ENCODE data around the gene SPAG5.
"Not testable (repeated sequence)": the region's sequence is repeated elsewhere in the genome, so short reads cannot be mapped to it uniquely, and the experiment has no call there.

Gene SPAG5

GRCh38 chr17:28598799-28599310 lies at the start of gene SPAG5:
Gene SPAG5 (minus strand): TSS chr17:28599025. CDS start chr17:28598946, 79 bp downstream.
- DNase-seq, result peak; percentile 93 to 96

- peak; percentile 28 to 31 for DNase-seq
Observed at GRCh38 chr17:28646039-28646754, 47.4 kb upstream of the SPAG5 start.

- peak in 1 of 2 experiments; percentile 32 for DNase-seq
Observed at GRCh38 chr17:28645576-28645939, 46.7 kb upstream of the SPAG5 start.

- DNase-seq, result peak; percentile 95 to 97
Observed at GRCh38 chr17:28644787-28645575, 46.2 kb upstream of the SPAG5 start, which contains the start of gene BLTP2. Gene BLTP2 (minus strand): TSS chr17:28645158. CDS start chr17:28645056, 102 bp downstream.

GRCh38 chr17:28643983-28644786 lies 45.4 kb upstream of the SPAG5 start:
- peak; percentile 54 to 58 for DNase-seq

GRCh38 chr17:28641579-28641978 lies 42.8 kb upstream of the SPAG5 start:
- no peak for DNase-seq

DNA sequence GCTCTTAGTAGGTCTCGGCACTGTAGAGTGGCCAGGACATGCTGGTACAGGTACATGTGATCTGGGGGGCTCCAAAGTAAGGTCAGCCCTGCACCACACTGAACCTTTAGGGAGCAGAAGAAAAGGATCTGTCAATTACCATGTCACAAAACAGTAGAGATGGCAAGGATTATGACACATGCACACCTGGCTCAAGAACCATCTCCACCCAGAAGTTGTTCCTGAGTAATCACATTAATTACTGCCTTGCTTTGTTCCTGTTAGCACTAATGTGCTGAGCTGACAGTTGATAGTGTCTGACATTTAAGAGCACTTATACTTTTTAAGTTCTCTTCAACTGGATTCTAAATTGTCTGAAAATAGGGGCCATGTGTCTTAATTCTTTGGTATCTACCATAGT lies 36.7 kb upstream of the SPAG5 start:
- no peak for DNase-seq

DNA sequence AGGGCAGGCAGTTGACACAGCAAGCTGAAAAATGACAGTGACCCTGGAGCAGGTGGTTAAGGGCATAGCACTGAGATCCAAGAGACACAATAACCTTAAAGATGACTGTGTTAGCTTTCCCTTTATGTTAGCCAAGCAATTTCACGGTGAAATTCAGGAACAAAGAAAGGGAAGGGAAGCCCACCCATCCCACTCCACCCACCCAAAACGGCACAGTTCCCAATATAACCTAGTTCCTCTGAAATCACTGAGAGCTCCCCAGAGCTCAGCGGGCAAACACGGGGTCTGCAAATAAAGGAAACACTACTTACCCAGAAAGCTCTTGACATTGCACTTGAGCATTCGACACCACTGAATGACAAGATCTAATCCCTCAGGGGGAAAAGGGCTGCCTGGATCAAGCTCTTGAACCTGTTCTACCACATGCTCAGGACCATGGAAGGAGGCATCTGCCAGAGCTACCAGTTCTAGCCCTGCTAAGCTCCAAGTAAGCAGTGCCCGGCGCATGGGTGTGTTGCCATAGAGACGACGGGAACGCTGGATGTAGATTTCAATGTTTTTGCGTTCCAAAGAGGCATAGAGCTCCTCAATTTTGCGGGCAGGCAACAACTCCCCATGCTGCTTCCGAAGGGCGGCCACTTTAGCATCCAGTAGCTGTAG lies 35.5 kb upstream of the SPAG5 start:
- no peak for DNase-seq

DNA sequence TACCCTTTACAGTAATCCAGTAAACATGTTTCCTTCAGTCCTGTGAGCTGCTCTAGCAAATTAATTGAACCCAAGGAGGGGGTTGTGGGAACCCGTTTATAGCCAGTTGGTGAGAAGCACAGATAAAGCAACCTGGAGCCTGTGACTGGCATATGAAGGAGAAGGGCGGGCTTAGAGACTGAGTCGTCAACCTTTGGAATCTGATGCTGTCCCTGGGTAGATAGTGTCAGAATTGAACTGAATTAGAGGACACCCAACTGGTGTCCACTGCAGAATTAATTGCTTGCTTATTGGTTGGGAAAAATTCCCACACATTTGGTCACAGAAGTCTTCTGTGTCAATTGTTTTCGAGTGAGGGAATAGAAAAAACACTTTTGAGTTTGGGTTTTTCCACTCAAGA lies 28.0 kb upstream of the SPAG5 start:
- DNase-seq, result no peak

DNA sequence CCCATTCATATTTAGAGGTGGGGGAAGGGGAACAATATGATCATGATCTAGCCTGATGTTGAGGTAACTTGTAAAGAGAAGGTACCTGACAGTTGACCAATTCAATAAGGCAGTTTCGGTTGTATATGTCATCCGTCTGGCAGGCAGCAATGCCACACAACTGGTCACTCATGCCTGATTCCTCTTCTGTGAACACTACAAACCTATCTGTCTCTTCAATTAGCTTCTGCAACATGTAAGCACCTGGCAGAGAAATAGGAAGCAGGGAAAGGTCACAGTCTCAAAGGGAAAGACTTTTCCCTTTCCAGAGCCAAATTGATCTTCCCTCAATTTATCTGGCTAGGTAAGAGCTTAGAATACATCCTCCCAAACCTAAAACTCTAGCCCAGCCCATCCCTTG lies 25.3 kb upstream of the SPAG5 start:
- no peak for DNase-seq

- DNase-seq, result no peak
Observed at GRCh38 chr17:28623696-28624095, 24.9 kb upstream of the SPAG5 start.

DNA sequence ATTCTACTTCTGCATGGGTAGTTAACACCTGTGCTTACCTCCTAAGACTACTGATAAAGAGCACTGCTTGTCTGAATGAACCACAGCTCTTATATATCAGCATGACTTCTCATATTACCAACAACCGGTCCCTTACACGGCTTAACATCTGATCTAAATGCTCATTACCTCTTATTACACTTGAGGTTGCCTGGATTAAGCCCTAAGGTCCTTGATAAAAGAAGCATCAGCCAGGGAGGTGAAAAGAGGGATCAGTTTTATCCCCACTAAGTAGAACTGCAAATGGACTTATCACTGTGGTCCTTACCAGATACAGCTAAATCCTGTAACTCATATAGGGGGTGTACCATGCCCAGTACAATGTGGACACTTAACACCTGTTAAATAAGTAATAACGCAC lies 23.4 kb upstream of the SPAG5 start:
- DNase-seq, result no peak

DNA sequence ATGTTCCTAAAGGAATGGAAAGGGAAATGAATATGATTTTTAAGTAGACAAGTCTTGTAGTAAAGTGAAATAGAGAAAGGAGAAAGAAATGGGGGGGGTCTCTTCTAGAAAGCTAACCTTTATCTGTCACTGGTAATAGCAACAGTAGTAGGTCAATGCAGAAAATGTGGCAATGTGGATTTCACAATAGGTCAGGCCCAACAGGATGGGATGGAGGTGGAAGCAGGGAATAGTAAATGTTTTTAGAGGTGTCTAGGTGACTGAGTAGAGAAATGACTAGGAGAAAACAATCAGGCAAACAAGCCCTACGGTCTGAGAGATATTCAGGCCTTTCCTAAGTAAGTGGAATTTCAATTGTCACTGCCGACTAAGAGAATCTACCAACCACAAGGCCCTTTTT lies 21.2 kb upstream of the SPAG5 start:
- no peak for DNase-seq

- no peak for DNase-seq
Observed at GRCh38 chr17:28618464-28618863, 19.6 kb upstream of the SPAG5 start.

- DNase-seq, result no peak
Observed at GRCh38 chr17:28616281-28616680, 17.5 kb upstream of the SPAG5 start.

DNA sequence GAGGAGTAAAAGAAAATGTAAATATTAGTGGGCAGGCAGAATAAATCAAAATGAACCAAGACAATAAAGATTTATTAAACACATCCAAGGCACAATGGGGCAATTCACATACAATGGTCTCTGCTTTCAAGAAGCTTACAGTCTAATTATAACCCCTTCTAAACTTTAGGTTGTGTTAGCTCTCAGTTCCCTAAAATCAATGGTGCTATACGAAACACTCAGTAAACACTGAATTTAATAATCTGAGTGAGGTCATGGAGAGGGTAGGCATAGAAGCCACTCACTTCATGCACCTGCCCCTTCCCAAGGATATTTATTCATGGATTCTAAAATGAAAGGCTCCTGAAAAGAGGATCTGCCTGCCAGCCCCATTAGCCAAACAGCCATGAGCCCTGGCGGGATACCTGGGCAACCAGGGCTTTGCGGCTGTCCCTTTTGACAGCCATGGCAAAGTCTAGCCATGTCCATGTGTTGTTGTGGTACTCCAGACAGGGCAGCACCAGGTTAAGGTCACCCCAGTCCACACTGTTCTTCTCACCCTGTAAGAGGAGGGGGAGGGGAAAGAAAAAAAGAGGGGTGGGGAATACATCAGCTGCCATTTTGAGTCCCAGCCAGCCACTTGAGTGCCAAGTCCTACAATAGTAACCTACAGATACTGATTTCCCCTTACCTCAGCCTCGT lies 16.6 kb upstream of the SPAG5 start:
- DNase-seq, result no peak

DNA sequence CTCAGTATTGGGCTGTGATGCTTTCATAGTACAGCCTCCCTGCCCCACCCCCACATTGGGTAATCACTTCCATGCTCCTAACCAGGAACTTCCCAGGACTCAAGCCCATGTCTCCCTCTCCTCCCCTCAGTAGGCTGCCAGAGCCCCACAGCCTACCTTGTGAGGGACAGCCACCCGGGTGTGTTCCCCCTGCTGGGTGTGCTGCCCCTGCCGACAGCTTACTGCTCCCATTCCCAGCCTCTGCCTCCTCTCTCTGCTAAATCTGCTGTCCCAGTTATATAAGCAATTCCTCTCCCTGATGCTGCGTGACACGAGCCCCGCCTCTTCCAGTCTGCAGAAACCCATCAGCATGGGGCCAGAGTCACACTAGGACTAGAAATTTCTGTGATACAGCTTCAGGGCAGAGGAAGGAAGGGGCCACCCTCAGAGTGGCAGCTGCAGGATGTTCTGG lies 15.1 kb upstream of the SPAG5 start, which contains the start of gene RSKR:
Gene RSKR (minus strand): TSS at position 255 of the 451 bp plus-strand sequence. CDS start 24 bp downstream, at position 231.
- no peak for DNase-seq

GRCh38 chr17:28612936-28613872 lies 14.4 kb upstream of the SPAG5 start:
- DNase-seq, result peak; percentile 39 to 43

DNA sequence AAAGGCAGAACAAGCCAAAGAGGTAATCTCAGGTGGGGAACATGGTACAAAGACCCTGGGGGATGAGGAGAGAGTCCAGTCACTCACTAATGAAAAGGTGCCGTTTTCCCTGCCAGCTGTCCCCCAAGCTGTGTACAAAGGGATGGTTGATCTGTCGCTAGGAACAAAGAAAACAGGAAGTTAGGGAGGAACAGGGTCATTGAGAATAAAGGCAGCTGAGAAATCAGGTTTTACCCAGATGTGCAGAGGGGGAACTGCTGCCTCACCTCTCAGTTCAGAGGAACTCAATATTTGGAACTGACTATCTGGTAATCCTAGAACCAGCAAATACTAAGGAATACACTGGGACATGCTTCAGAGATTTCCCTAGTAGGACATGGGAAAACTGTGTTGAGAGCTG lies 13.7 kb upstream of the SPAG5 start:
- no peak for DNase-seq

GRCh38 chr17:28610376-28610775 lies 11.6 kb upstream of the SPAG5 start:
- no peak for DNase-seq

DNA sequence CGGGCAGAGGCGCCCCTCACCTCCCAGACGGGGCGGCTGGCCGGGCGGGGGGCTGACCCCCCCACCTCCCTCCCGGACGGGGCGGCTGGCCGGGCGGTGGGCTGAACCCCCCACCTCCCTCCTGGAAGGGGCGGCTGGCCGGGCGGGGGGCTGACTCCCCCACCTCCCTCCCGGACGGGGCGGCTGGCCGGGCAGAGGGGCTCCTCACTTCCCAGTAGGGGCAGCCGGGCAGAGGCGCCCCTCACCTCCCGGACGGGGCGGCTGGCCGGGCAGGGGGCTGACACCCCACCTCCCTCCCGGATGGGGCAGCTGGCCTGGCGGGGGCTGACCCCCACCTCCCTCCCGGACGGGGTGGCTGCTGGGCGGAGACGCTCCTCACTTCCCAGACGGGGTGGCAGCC lies 5.2 kb upstream of the SPAG5 start:
- not testable (repeated sequence) for DNase-seq
